Small intestine (tissue), 4 donors: ENCODE measurements around the gene GPATCH11. TPM values are rescaled to one million over a fixed set of nuclear protein-coding genes. Genes with fewer than 3 reads are reported as not detected.

ENCODE experiments used
- polyA plus RNA-seq, 4 donors: library from polyadenylated mRNA; stranded (reverse) in 3 of 4; unstranded in 1 of 4; fragments of 200-250 nt in 3 of 4; fragments of 120-200 nt in 1 of 4; gene quantifications; one replicate each; pipeline versions ENCODE4 v1.2.1 to v1.2.3, GENCODE V29; 2013
- donor health status: healthy with polysubstance abuse.
- donor health status: Bipolar disorder and iron deficiency.
- donor health status: healthy.

The GPATCH11 gene
- polyA plus RNA-seq, 4 donors: 3.1 to 6.0 (median 5.5) TPM

Other genes with a start within 250 kb of the GPATCH11 start
- 10 to 100 TPM in 1 of 4 donors, 1 to 10 TPM in 3; 4.9 to 16.6 (median 6.7) TPM for gene STRN, start 118.0 kb upstream of the GPATCH11 start, polyA plus RNA-seq
- gene HEATR5B, start 146 bp upstream of the GPATCH11 start, polyA plus RNA-seq: 10 to 100 TPM in 2 of 4 donors, 1 to 10 TPM in 2; 6.2 to 18.3 (median 10.5) TPM
- 10 to 100 TPM in 2 of 4 donors, 1 to 10 TPM in 2; 4.3 to 27.7 (median 8.3) TPM for gene EIF2AK2, start 72.5 kb downstream of the GPATCH11 start, polyA plus RNA-seq
- not detected for gene SULT6B1, start 104.2 kb downstream of the GPATCH11 start, polyA plus RNA-seq
- gene CEBPZOS, start 112.0 kb downstream of the GPATCH11 start, polyA plus RNA-seq: 10 to 100 TPM; 25.9 to 54.6 (median 45.5) TPM
- gene CEBPZ, start 147.1 kb downstream of the GPATCH11 start, polyA plus RNA-seq: 10 to 100 TPM; 46.9 to 55.4 (median 51.6) TPM
- gene NDUFAF7, start 147.1 kb downstream of the GPATCH11 start, polyA plus RNA-seq: 10 to 100 TPM in 3 of 4 donors, 1 to 10 TPM in 1; 9.0 to 15.7 (median 10.8) TPM
- gene PRKD3, start 240.3 kb downstream of the GPATCH11 start, polyA plus RNA-seq: 10 to 100 TPM in 1 of 4 donors, 1 to 10 TPM in 3; 4.3 to 15.5 (median 6.5) TPM